ENCODE data around the gene FOXC1.
A peak's percentile ranks its signal among the peaks of the same experiment; 100 is the strongest.

FOXC1 gene

GRCh38 chr6:1609648-1610496 is at the start of gene FOXC1:
FOXC1 (plus strand) TSS chr6:1609915; CDS start chr6:1610446, 531 bp downstream.
- TF ChIP-seq CTCF (IDR thresholded peaks at IDR 0.05; ENCODE audit: low read depth, low read length), result no peak
- H3K4me3 ChIP-seq (ENCODE audit: low read depth, low read length), result peak within 1 kb of the TSS; percentile 82

- no peak for TF ChIP-seq CTCF (IDR thresholded peaks at IDR 0.05; ENCODE audit: low read depth, low read length)
- H3K4me3 ChIP-seq (ENCODE audit: low read depth, low read length), result no peak overlapping the region
Measured at GRCh38 chr6:1560281-1561058, 49.2 kb upstream of the FOXC1 start.

GRCh38 chr6:1561355-1561754 is 48.4 kb upstream of the FOXC1 start:
- no peak overlapping the region for H3K4me3 ChIP-seq (ENCODE audit: low read depth, low read length)
- no peak for TF ChIP-seq CTCF (IDR thresholded peaks at IDR 0.05; ENCODE audit: low read depth, low read length)

GRCh38 chr6:1562171-1562955 is 47.4 kb upstream of the FOXC1 start:
- TF ChIP-seq CTCF (IDR thresholded peaks at IDR 0.05; ENCODE audit: low read depth, low read length), result no peak
- H3K4me3 ChIP-seq (ENCODE audit: low read depth, low read length), result no peak overlapping the region

- no peak overlapping the region for H3K4me3 ChIP-seq (ENCODE audit: low read depth, low read length)
- TF ChIP-seq CTCF (IDR thresholded peaks at IDR 0.05; ENCODE audit: low read depth, low read length), result no peak
Measured at GRCh38 chr6:1569377-1569776, 40.3 kb upstream of the FOXC1 start.

- no peak overlapping the region for H3K4me3 ChIP-seq (ENCODE audit: low read depth, low read length)
- no peak for TF ChIP-seq CTCF (IDR thresholded peaks at IDR 0.05; ENCODE audit: low read depth, low read length)
Measured at GRCh38 chr6:1570848-1571247, 38.9 kb upstream of the FOXC1 start.

Data from WI38 (cell line).